ENCODE measurements around the gene PRR19.

- no peak for TF ChIP-seq CTCF (IDR thresholded peaks at IDR 0.05)
- TF ChIP-seq POLR2A (IDR thresholded peaks at IDR 0.05): no peak
- no peak for TF ChIP-seq EP300 (IDR thresholded peaks at IDR 0.05)
- no peak for TF ChIP-seq POLR2AphosphoS5 (IDR thresholded peaks at IDR 0.05)
These were observed 20.4 kb downstream of the PRR19 start for GRCh38 chr19:42322305-42322704.

Data from stomach (tissue), 4 donors.